Measurements from ENCODE around the gene FAR1.

FAR1 gene

DNA sequence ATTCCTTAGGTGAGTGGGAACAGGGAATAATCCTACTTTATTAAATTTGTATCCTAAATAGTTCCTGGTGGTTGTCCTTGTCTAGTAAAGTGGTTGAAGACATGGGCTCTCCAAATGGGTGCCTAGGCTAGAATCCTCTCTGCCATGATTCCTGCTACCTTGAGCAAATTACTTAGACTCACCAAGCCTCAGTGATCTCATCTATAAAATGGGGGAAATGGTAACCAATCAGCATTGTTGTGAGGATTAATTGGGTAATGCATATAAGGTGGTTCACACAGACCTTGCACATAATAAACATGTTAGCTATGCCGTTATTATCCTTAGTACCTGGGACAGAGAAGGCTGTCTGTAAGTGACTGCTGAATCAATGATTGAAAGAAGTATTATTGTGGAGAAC, 109.9 kb downstream of the FAR1 start:
- DNase-seq, result no peak

DNA sequence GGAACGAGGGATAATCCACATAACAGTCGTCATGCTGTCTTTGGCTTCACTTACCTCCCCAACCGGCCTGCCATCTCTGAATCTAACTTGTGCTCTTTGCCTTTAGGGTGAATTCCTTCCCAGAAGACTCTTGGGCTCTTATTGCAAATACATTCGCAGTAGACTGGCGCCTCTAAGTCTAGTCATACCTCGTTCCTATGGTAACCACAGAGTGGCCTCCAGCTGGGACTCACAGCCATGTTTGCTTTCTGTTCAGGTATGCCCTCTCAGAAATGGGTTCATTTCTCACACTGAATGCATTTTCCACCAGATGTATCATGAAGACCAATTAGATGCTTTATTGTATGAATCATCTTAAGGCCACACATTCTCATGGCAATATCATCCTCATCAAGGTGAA, 112.7 kb downstream of the FAR1 start:
- no peak for DNase-seq
